Measurements from ENCODE around the gene PTPRK. TPM values are rescaled to one million over a fixed set of nuclear protein-coding genes. Genes with fewer than 3 reads are reported as not detected.
A peak's percentile ranks its signal among the peaks of the same experiment; 100 is the strongest.

PTPRK gene
- total and polyA plus RNA-seq, 4 experiments from 2014 or later: 0.47 to 1.5 (median 0.61) TPM; not detected in 1

GRCh38 chr6:127945434-127946097 lies 574.8 kb downstream of the PTPRK start:
- peak overlapping the region in 1 of 7 donors; percentile 31 for H3K27ac Mint-ChIP-seq
- ChIA-PET CTCF (ENCODE audit: partially characterized antibody) (no interaction called here), POLR2A (ENCODE audit: partially characterized antibody) (interaction anchor here (1.5 to 1.8 kb wide), 2 partner anchors 11 to 27 kb away, joined by 3 to 7 read pairs; no protein-coding TSS in a partner anchor)
- DNase-seq: no peak
- peaks cover 12 to 23% (median 17%) of the 10 kb centered on the region in 4 donors for H3K4me1 Mint-ChIP-seq
- H3K36me3 Mint-ChIP-seq: no peaks in the 10 kb centered on the region
- Histone ChIP-seq H3K27me3 (ENCODE audit: insufficient read depth, low read length) (no peaks in the 10 kb centered on the region), H3K36me3 (ENCODE audit: insufficient read depth, low read length) (no peaks in the 10 kb centered on the region), H3K4me3 (ENCODE audit: low read length in 2 of 2) (no peak overlapping the region), H3K9me3 (ENCODE audit: control insufficient read depth in 1 of 2, low read length in 2 of 2) (no peaks in the 10 kb centered on the region), H3K4me1 (ENCODE audit: insufficient read depth, low read length) (peaks cover 18% of the 10 kb centered on the region), H3K27ac (ENCODE audit: low read depth, low read length) (no peak overlapping the region)
- no peaks in the 10 kb centered on the region for H3K27me3 Mint-ChIP-seq
- H3K4me3 Mint-ChIP-seq: no peak overlapping the region
- H3K9me3 Mint-ChIP-seq: peaks cover 0 to 8% (median 3%) of the 10 kb centered on the region in 8 donors
- intact Hi-C loops (cut with micrococcal nuclease): no loop called here

GRCh38 chr6:127941228-127941627 lies 579.2 kb downstream of the PTPRK start:
- intact Hi-C loops (cut with micrococcal nuclease): no loop called here
- H3K27ac Mint-ChIP-seq: peak overlapping the region in 1 of 7 donors; percentile 25
- no peak for DNase-seq
- Histone ChIP-seq H3K9me3 (ENCODE audit: control insufficient read depth in 1 of 2, low read length in 2 of 2) (no peaks in the 10 kb centered on the region), H3K27ac (ENCODE audit: low read depth, low read length) (no peak overlapping the region), H3K4me1 (ENCODE audit: insufficient read depth, low read length) (peaks cover 23% of the 10 kb centered on the region), H3K4me3 (ENCODE audit: low read length in 2 of 2) (no peak overlapping the region), H3K36me3 (ENCODE audit: insufficient read depth, low read length) (no peaks in the 10 kb centered on the region), H3K27me3 (ENCODE audit: insufficient read depth, low read length) (no peaks in the 10 kb centered on the region)
- ChIA-PET CTCF (ENCODE audit: partially characterized antibody) (no interaction called here), POLR2A (ENCODE audit: partially characterized antibody) (interaction anchor here (0.7 to 8.6 kb wide), 3 partner anchors 9 to 41 kb away, joined by 3 to 72 read pairs (median 19); partner anchors contain the start of gene THEMIS)
- H3K36me3 Mint-ChIP-seq: no peaks in the 10 kb centered on the region
- H3K9me3 Mint-ChIP-seq: peaks cover 0 to 4% (median under 1%) of the 10 kb centered on the region in 8 donors
- H3K4me3 Mint-ChIP-seq: no peak overlapping the region
- H3K27me3 Mint-ChIP-seq: no peaks in the 10 kb centered on the region
- peaks cover 15 to 34% (median 24%) of the 10 kb centered on the region in 4 donors for H3K4me1 Mint-ChIP-seq

- no peaks in the 10 kb centered on the region for H3K36me3 Mint-ChIP-seq
- DNase-seq: no peak
- H3K27me3 ChIP-seq (ENCODE audit: insufficient read depth, low read length): no peaks in the 10 kb centered on the region
- peak overlapping the region in 5 of 7 donors; percentile 37 to 85 (median 64) for H3K27ac Mint-ChIP-seq
- H3K4me1 ChIP-seq (ENCODE audit: insufficient read depth, low read length): peaks cover 32% of the 10 kb centered on the region
- no peak overlapping the region for H3K27ac ChIP-seq (ENCODE audit: low read depth, low read length)
- H3K4me3 ChIP-seq (ENCODE audit: low read length in 2 of 2): no peak overlapping the region
- intact Hi-C loops (cut with micrococcal nuclease): no loop called here
- no peaks in the 10 kb centered on the region for H3K9me3 ChIP-seq (ENCODE audit: control insufficient read depth in 1 of 2, low read length in 2 of 2)
- ChIA-PET CTCF (ENCODE audit: partially characterized antibody) (interaction anchor here (0.9 to 1.3 kb wide), 2 partner anchors 17 to 84 kb away, joined by 3 to 4 read pairs; no protein-coding TSS in a partner anchor), POLR2A (ENCODE audit: partially characterized antibody) (interaction anchor here (0.8 to 8.6 kb wide), 5 partner anchors 11 to 40 kb away, joined by 3 to 72 read pairs (median 5); partner anchors contain the start of gene THEMIS)
- no peaks in the 10 kb centered on the region for H3K36me3 ChIP-seq (ENCODE audit: insufficient read depth, low read length)
- H3K4me1 Mint-ChIP-seq: peaks cover 23 to 47% (median 32%) of the 10 kb centered on the region in 4 donors
- H3K4me3 Mint-ChIP-seq: no peak overlapping the region
- H3K9me3 Mint-ChIP-seq: no peaks in the 10 kb centered on the region
- H3K27me3 Mint-ChIP-seq: no peaks in the 10 kb centered on the region
Measured at GRCh38 chr6:127939442-127940066, 580.8 kb downstream of the PTPRK start.

GRCh38 chr6:127938701-127939100 lies 581.7 kb downstream of the PTPRK start:
- Mint-ChIP-seq H3K27me3 (no peaks in the 10 kb centered on the region), H3K4me3 (peak overlapping the region in 1 of 8 donors; percentile 64), H3K27ac (peak overlapping the region in 6 of 7 donors; percentile 18 to 85 (median 72)), H3K4me1 (peaks cover 30 to 55% (median 39%) of the 10 kb centered on the region in 4 donors), H3K9me3 (no peaks in the 10 kb centered on the region), H3K36me3 (peaks cover 0 to 3% of the 10 kb centered on the region in 2 donors)
- Histone ChIP-seq H3K36me3 (ENCODE audit: insufficient read depth, low read length) (no peaks in the 10 kb centered on the region), H3K27ac (ENCODE audit: low read depth, low read length) (no peak overlapping the region), H3K27me3 (ENCODE audit: insufficient read depth, low read length) (no peaks in the 10 kb centered on the region), H3K4me1 (ENCODE audit: insufficient read depth, low read length) (peaks cover 41% of the 10 kb centered on the region), H3K9me3 (ENCODE audit: control insufficient read depth in 1 of 2, low read length in 2 of 2) (no peaks in the 10 kb centered on the region), H3K4me3 (ENCODE audit: low read length in 2 of 2) (no peak overlapping the region)
- DNase-seq: peak in 3 of 5 donors; percentile 22 to 31 (median 30)
- intact Hi-C loops (cut with micrococcal nuclease): no loop called here
- POLR2A ChIA-PET (ENCODE audit: partially characterized antibody): interaction anchor here (0.8 to 8.6 kb wide), 4 partner anchors 21 to 39 kb away, joined by 3 to 77 read pairs (median 38); partner anchors contain the start of gene THEMIS
- CTCF ChIA-PET (ENCODE audit: partially characterized antibody): interaction anchor here (1.0 to 2.6 kb wide), 3 partner anchors 11 to 83 kb away, joined by 4 to 7 read pairs (median 4); no protein-coding TSS in a partner anchor

GRCh38 chr6:127937747-127938146 lies 582.7 kb downstream of the PTPRK start:
- peaks cover 0 to 7% (median 5%) of the 10 kb centered on the region in 8 donors for H3K9me3 Mint-ChIP-seq
- POLR2A ChIA-PET (ENCODE audit: partially characterized antibody): interaction anchor here (1.6 to 8.6 kb wide), 4 partner anchors 13 to 38 kb away, joined by 3 to 77 read pairs (median 50); partner anchors contain the start of gene THEMIS
- no peak overlapping the region for H3K4me3 Mint-ChIP-seq

GRCh38 chr6:127937102-127937501 lies 583.3 kb downstream of the PTPRK start:
- DNase-seq: no peak
- CTCF ChIA-PET (ENCODE audit: partially characterized antibody): interaction anchor here (1.5 to 2.6 kb wide), 2 partner anchors 31 to 82 kb away, joined by 4 to 7 read pairs; no protein-coding TSS in a partner anchor
- Mint-ChIP-seq H3K9me3 (peaks cover 0 to 11% (median 8%) of the 10 kb centered on the region in 8 donors), H3K4me3 (no peak overlapping the region), H3K27ac (peak overlapping the region in 5 of 7 donors; percentile 4 to 75 (median 44)), H3K27me3 (no peaks in the 10 kb centered on the region), H3K4me1 (peaks cover 38 to 68% (median 48%) of the 10 kb centered on the region in 4 donors), H3K36me3 (peaks cover 3 to 12% of the 10 kb centered on the region in 2 donors)
- intact Hi-C loops (cut with micrococcal nuclease): no loop called here
- H3K27me3 ChIP-seq (ENCODE audit: insufficient read depth, low read length): no peaks in the 10 kb centered on the region
- H3K36me3 ChIP-seq (ENCODE audit: insufficient read depth, low read length): no peaks in the 10 kb centered on the region
- POLR2A ChIA-PET (ENCODE audit: partially characterized antibody): interaction anchor here (1.6 to 8.6 kb wide), 5 partner anchors 14 to 37 kb away, joined by 3 to 77 read pairs (median 27); partner anchors contain the start of gene THEMIS
- H3K27ac ChIP-seq (ENCODE audit: low read depth, low read length): no peak overlapping the region
- H3K4me1 ChIP-seq (ENCODE audit: insufficient read depth, low read length): peaks cover 54% of the 10 kb centered on the region
- no peak overlapping the region for H3K4me3 ChIP-seq (ENCODE audit: low read length in 2 of 2)
- H3K9me3 ChIP-seq (ENCODE audit: control insufficient read depth in 1 of 2, low read length in 2 of 2): peaks cover 0 to 5% of the 10 kb centered on the region in 2 donors

More at GRCh38 chr6:127937747-127938146, 582.7 kb downstream of the PTPRK start:
- H3K9me3 ChIP-seq (ENCODE audit: control insufficient read depth in 1 of 2, low read length in 2 of 2): peaks cover 0 to 1% of the 10 kb centered on the region in 2 donors
- peaks cover 50% of the 10 kb centered on the region for H3K4me1 ChIP-seq (ENCODE audit: insufficient read depth, low read length)
- intact Hi-C loops (cut with micrococcal nuclease): no loop called here
- peaks cover 3 to 10% of the 10 kb centered on the region in 2 donors for H3K36me3 Mint-ChIP-seq
- H3K4me3 ChIP-seq (ENCODE audit: low read length in 2 of 2): no peak overlapping the region
- no peaks in the 10 kb centered on the region for H3K27me3 ChIP-seq (ENCODE audit: insufficient read depth, low read length)
- CTCF ChIA-PET (ENCODE audit: partially characterized antibody): interaction anchor here (1.3 to 2.6 kb wide), 2 partner anchors 12 to 82 kb away, joined by 4 to 7 read pairs; no protein-coding TSS in a partner anchor
- H3K27ac ChIP-seq (ENCODE audit: low read depth, low read length): no peak overlapping the region
- peak overlapping the region in 4 of 7 donors; percentile 43 to 85 (median 63) for H3K27ac Mint-ChIP-seq
- no peaks in the 10 kb centered on the region for H3K27me3 Mint-ChIP-seq
- no peaks in the 10 kb centered on the region for H3K36me3 ChIP-seq (ENCODE audit: insufficient read depth, low read length)
- DNase-seq: no peak
- peaks cover 37 to 65% (median 47%) of the 10 kb centered on the region in 4 donors for H3K4me1 Mint-ChIP-seq
